Hypothalamus (tissue), 51 donors: ENCODE results near the gene SMYD2.
A peak's percentile ranks its signal among the peaks of the same experiment; 100 is the strongest.

Experiments
- DNase-seq, 51 donors: peaks; one replicate each; lab custom pipeline; 2025; lab: John Stamatoyannopoulos, UW

SMYD2 gene

GRCh38 chr1:214281021-214281719 lies at the start of gene SMYD2:
TSS of gene SMYD2 (plus strand) at chr1:214281159. CDS start at chr1:214281255, 96 bp downstream.
- DNase-seq: peak in 43 of 51 donors; percentile 13 to 74 (median 44)

GRCh38 chr1:214233856-214234634 lies 46.9 kb upstream of the SMYD2 start:
- no peak for DNase-seq

DNA sequence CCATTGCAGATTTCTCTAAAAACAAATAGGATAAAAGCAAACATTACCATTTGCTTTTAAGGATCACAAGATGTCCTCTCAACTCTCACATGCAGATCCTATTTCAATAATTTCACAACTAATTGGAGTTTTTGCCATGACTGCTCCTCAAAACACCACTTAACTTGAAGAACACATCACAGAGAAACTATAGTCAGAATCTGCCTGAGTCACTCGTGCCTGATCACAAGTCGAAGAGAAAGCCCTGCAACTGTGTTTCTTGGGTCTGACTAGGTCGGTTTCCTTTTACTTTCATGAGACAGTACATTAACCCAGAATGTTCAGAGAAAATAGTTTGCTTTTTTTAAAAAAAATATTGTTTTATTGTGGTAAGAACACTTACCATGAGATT lies 46.3 kb upstream of the SMYD2 start:
- no peak for DNase-seq

GRCh38 chr1:214236477-214236876 lies 44.5 kb upstream of the SMYD2 start:
- DNase-seq: no peak

GRCh38 chr1:214241060-214241459 lies 39.9 kb upstream of the SMYD2 start:
- no peak for DNase-seq

DNA sequence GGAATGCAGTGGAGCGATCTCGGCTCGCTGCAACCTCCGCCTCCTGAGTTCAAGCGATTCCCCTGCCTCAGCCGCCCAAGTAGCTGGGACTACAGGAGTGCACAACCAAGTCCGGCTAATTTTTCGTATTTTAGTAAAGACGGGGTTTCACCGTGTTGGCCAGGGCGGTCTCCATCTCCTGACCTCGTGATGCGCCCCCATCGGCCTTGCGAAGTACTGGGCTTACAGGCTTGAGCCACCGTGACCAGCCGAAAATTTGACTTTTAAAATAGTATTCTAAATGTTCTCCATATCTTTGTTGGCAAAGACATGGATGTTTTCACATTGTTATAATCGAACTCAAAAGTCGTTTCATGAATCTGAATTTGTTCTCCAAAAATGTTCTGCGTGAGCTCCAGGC lies 36.7 kb upstream of the SMYD2 start:
- DNase-seq: no peak

DNA sequence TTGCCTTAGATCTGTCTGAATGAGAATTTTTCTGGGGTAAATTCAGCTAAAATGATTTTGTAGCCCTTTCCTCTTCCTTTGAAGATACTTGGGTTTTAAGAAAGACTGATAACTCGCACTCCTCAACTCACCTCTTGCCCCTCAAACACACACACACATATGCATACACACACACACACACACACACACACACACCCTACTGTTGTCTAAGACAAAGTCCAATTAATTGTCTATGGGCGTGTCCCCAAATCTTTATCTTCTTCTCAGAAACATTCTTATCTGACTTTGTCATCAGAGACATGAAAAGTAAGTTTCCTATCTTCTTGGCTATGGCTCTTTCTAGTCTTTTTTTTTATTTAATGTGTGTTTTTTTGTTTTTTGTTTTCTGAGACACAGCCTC lies 36.1 kb upstream of the SMYD2 start:
- no peak for DNase-seq

DNA sequence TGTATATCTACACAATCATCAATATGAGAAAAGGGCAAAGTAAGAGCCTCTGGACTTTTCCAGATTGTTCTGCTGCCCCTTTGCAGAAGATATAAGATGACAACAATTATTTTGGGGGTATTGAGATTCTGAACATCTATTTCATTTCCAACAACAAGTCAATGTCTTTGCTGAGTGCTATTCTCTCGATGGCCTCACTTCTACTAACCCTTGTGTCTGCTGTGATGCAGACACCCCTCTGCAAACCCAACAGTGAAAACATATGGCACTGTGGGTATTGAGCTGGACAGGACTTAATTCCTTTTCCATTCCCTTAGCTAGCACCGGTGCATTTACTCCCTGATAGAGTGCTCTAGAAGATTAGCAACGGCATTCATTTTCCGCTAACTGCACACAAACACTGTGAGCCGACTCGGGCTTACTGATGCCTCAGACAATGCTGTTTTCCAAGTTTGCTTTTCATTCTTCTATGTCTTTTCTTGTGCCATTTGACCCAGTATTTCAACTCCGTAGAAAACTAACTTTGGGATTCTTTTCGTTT lies 33.4 kb upstream of the SMYD2 start:
- no peak for DNase-seq

GRCh38 chr1:214248311-214249085 lies 32.5 kb upstream of the SMYD2 start:
- DNase-seq: no peak

- no peak for DNase-seq
Measured at GRCh38 chr1:214249651-214250050, 31.3 kb upstream of the SMYD2 start.

DNA sequence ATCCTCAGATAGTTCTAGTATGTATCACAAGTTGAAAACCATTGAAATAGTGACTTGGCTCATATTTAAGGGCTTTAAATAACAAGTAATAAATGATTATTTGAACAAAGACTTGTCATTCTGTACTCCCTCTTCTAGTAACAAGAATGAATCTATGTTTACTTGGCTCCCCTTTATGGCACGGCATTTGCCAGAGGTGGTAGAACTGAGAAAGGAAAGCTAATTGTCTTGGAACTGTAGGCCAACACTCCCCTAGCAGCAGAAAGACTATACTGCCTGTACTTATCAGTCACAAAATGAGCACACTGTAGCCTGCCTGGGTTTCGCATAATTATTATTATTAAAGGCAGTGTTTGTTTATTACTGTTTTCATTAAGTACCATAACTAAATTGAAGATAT lies 29.6 kb upstream of the SMYD2 start:
- no peak for DNase-seq

DNA sequence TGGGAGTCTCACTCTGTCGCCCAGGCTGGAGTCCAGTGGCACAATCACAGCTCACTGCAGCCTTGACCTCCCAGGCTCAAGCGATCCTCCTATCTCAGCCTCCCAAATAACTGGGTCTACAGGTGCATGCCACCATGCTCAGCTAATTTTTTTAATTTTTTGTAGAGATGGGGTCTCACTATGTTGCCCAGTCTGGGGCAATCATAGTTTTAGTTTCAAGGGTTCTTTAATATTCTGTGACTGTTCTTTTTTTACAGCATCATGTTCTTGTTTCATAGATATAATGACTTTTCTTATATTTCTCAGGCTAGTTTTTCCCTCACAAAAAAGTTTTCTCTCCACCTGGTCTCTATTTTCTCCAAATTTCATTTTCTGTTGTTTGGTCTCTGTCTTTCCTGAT lies 25.4 kb upstream of the SMYD2 start:
- DNase-seq: no peak

GRCh38 chr1:214259353-214259977 lies 21.5 kb upstream of the SMYD2 start:
- no peak for DNase-seq

GRCh38 chr1:214260561-214261205 lies 20.3 kb upstream of the SMYD2 start:
- DNase-seq: no peak

DNA sequence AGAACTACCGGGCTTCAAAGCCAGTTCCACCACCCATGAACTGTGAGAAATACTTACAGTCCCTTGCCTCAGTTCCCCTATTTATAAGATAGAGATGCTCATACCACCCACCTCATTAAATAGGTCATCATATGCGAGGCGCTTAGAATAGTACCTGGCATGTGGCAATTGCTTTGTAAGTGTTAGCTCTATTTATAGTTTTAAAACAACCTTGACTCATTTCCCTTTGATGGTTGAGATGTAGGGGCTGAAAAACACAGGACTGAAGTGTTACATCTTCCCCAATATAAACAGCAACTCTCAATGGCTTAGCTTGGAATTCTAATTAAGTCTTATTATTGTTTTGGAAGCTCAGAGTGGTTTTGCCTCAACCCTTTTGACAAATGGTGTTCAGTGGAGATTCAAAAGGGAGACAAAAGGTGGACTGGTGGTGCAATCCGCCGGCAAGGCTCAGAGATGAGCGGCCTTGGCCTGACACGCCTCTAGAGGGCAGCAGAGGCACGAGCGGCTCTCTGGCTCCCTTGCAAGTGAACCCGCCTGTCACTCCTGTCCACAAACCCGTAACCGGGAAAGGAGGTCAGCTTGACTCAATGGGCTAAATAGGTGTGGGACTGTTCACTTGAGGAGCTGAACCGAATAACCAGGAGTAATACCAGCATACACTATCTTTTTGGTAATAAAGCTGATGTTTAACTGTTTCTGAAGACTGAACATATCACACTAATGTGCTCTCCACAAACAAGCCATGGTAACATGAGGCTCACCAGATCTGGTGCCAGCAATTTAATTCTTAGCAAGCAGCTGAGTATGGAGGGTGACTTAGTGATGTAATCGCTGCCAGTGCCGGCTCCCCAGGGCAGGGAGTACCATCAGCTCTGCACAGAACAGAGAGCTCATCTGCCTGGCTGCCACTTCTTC lies 19.5 kb upstream of the SMYD2 start:
- DNase-seq: peak in 49 of 51 donors; percentile 7 to 87 (median 64)

DNA sequence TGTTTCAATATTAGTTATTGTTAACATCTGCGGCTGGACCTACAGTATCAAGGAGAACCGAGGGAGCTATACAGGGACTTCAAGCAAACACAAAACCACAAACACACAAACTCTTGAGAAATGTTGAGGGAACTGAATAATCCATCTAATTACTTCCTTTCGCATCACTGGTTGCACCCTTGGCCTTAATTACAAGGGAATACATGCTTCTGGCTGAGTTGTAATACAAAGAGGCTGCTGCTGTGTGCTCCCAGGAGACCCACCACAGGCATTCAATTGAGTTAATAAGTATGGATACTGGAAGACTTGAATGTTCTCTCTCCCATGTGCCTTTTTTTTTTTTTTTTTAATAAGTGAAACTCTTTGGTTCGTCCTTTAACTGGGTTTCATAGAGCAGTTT lies 16.8 kb upstream of the SMYD2 start:
- no peak for DNase-seq

DNA sequence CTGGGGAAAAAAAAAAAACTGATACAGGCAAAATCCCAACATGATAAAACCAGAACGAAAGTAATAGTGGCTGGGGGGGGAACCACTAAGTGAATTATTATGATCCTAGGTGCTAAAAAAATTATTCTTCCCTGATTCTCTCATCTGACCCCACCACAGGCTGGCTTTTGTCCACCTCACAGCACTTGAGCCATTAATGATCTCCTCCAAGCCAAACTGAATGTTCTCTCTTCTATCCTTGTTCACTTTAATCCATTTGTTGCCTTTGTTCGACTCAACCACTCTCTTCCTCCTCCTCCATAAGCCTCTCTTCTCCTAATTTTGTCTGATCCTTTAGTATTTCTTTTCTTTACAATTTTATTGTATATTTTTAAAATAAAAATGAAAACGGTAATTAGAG lies 16.0 kb upstream of the SMYD2 start:
- no peak for DNase-seq

- no peak for DNase-seq
Measured at GRCh38 chr1:214270097-214270650, 10.8 kb upstream of the SMYD2 start.
